Naive B cell (primary cell): ENCODE results near the gene ESPN. TPM values are rescaled to one million over a fixed set of nuclear protein-coding genes. Genes with fewer than 3 reads are reported as not detected.
"Not testable (repeated sequence)": the region's sequence is repeated elsewhere in the genome, so short reads cannot be mapped to it uniquely, and the experiment has no call there.

Experiments used
- ATAC-seq, 2 donors: fragments of 150-1000 bp; cut with Tn5 transposase; 2 replicates each; pipeline ENCODE4 v1.10.0; 2021; ENCODE audit warnings: low read depth in 2 of 2, mild to moderate bottlenecking in 2 of 2, moderate library complexity in 2 of 2
- DNase-seq: peaks from one replicate; pipeline ENCODE4 v3.0.0; 2022
- H3K27ac Mint-ChIP-seq, 6 donors: one replicate each; pipeline ENCODE4 v1.8.0; 2020 to 2022; ENCODE audit warnings: mild to moderate bottlenecking in 6 of 6, mixed read lengths in 6 of 6, moderate library complexity in 5 of 6, inconsistent platforms in 2 of 6
- H3K27me3 Mint-ChIP-seq, 3 donors: one replicate each; pipeline ENCODE4 v1.8.0; 2021 to 2022; ENCODE audit warnings: mixed read lengths in 3 of 3, mild to moderate bottlenecking in 1 of 3
- H3K36me3 Mint-ChIP-seq, 2 donors: one replicate each; pipeline ENCODE4 v1.8.0; 2020 to 2022; ENCODE audit warnings: mixed read lengths in 2 of 2, inconsistent platforms in 1 of 2, mild to moderate bottlenecking in 1 of 2
- H3K4me1 Mint-ChIP-seq, 3 donors: one replicate each; pipeline ENCODE4 v1.8.0; 2020 to 2022; ENCODE audit warnings: mixed read lengths in 3 of 3, inconsistent platforms in 1 of 3, mild to moderate bottlenecking in 1 of 3, moderate library complexity in 1 of 3
- H3K4me3 Mint-ChIP-seq, 8 donors: one replicate each; pipeline ENCODE4 v1.8.0; 2020 to 2022; ENCODE audit warnings: mild to moderate bottlenecking in 8 of 8, mixed read lengths in 8 of 8, moderate library complexity in 8 of 8, inconsistent platforms in 2 of 8
- H3K9me3 Mint-ChIP-seq, 7 donors: one replicate each; pipeline ENCODE4 v1.8.0; 2020 to 2022; ENCODE audit warnings: mixed read lengths in 7 of 7, mild to moderate bottlenecking in 5 of 7, inconsistent platforms in 2 of 7, moderate library complexity in 1 of 7
- polyA plus RNA-seq, 6 donors: library from polyadenylated mRNA; unstranded; fragments of 300-500 nt; fragmentation: Illumina TruSeq; gene quantifications; one replicate each; pipeline ENCODE4 v1.2.3, GENCODE V29; 2021; ENCODE audit warnings: low read depth in 6 of 6

The ESPN gene
- polyA plus RNA-seq, 6 donors from 2014 or later, result not detected

DNA sequence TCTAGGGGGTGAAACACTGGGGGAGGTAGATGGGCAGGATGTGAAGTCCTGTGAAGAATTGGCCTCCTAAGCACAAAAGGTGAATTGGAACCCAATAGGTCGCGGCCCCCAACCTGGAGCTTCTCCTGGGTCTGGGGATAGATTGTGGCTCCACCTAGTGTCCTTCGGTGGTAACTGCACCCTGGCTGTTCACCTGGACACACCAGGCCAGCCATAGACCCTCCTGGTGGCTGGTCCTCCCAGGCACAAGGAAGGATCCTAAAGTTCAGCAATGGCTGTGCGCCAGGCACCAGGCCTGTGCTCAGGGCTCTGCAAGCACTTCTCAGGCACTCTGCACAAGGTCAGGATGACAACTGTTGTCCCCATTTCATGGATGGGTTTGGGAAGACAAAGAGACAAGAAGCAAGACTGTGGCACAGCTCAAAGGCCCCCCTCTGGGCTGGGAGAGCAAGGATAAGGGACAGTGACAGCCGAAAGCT, 13.5 kb downstream of the ESPN start:
- peaks cover 15 to 69% (median 55%) of the 10 kb centered on the region in 3 donors for H3K27me3 Mint-ChIP-seq
- no peaks in the 10 kb centered on the region for H3K36me3 Mint-ChIP-seq
- H3K27ac Mint-ChIP-seq, result no peak overlapping the region
- peaks cover 7 to 17% (median 13%) of the 10 kb centered on the region in 3 donors for H3K4me1 Mint-ChIP-seq
- ATAC-seq (peak; percentile 60 to 61), DNase-seq (peak; percentile 61)
- peak overlapping the region in 3 of 8 donors; percentile 29 to 40 (median 39) for H3K4me3 Mint-ChIP-seq
- peaks cover 0 to 3% (median 0%) of the 10 kb centered on the region in 7 donors for H3K9me3 Mint-ChIP-seq

DNA sequence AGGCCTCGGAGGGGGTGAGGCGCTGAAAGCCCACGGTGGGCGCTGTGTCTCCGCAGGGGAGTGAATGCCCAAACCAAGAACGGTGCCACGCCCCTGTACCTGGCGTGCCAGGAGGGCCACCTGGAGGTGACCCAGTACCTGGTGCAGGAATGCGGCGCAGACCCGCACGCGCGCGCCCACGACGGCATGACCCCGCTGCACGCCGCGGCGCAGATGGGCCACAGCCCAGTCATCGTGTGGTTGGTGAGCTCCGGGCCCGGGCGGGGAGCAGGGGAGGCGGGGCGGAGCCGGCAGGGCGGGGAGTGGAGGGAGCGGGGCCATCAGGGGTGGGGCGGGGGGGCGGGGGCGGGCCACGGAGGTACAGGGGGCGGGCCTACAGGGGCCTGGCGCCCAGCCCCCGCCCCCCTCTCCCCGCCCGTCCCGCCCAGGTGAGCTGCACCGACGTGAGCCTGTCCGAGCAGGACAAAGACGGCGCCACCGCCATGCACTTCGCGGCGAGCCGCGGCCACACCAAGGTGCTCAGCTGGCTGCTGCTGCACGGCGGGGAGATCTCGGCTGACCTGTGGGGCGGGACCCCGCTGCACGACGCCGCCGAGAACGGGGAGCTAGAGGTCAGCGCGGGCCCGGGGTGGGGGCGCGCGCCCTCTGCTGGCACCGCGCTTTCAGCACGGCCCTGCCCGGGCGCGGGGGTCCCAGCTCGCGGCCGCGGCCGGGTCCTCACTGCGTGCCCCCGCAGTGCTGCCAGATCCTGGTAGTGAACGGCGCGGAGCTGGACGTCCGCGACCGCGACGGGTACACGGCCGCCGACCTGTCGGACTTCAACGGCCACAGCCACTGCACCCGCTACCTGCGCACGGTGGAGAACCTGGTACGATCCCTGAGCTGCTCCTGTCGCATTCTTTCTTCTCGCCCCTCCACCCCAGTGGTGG, 15.9 kb downstream of the ESPN start:
- Mint-ChIP-seq H3K36me3 (no peaks in the 10 kb centered on the region), H3K4me1 (peaks cover 7 to 17% (median 13%) of the 10 kb centered on the region in 3 donors), H3K27ac (no peak overlapping the region), H3K27me3 (peaks cover 16 to 75% (median 53%) of the 10 kb centered on the region in 3 donors), H3K4me3 (peak overlapping the region in 6 of 8 donors; percentile 32 to 78 (median 54)), H3K9me3 (peaks cover 0 to 3% (median 0%) of the 10 kb centered on the region in 7 donors)
- DNase-seq (peak; percentile 37), ATAC-seq (peak; percentile 71 to 78)

DNA sequence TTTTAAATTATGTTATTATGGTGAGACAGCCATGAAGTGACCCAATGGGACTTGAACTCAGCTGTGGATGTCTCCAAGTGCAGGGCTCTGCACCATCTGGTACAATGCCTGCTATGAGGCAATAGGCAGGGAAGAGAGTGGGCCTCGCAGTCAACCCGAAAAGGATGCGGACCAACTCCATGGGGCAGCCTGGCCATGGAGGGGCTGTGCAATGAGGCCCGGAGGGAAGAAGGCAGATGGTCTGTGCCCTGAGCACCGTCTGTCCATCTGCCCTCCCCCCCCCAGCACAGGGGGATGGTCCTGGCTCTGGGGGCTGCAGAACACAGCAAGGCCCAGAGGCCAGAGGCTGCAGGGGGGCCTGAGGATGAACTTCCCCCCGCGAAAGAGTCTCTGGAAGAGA, 17.0 kb downstream of the ESPN start:
- DNase-seq (no peak), ATAC-seq (no peak)
- H3K27me3 Mint-ChIP-seq, result peaks cover 20 to 81% (median 57%) of the 10 kb centered on the region in 3 donors
- no peaks in the 10 kb centered on the region for H3K36me3 Mint-ChIP-seq
- no peak overlapping the region for H3K27ac Mint-ChIP-seq
- H3K9me3 Mint-ChIP-seq, result peaks cover 0 to 3% (median 0%) of the 10 kb centered on the region in 7 donors
- H3K4me1 Mint-ChIP-seq, result peaks cover 7 to 21% (median 13%) of the 10 kb centered on the region in 3 donors
- peak overlapping the region in 4 of 8 donors; percentile 35 to 56 (median 46) for H3K4me3 Mint-ChIP-seq

DNA sequence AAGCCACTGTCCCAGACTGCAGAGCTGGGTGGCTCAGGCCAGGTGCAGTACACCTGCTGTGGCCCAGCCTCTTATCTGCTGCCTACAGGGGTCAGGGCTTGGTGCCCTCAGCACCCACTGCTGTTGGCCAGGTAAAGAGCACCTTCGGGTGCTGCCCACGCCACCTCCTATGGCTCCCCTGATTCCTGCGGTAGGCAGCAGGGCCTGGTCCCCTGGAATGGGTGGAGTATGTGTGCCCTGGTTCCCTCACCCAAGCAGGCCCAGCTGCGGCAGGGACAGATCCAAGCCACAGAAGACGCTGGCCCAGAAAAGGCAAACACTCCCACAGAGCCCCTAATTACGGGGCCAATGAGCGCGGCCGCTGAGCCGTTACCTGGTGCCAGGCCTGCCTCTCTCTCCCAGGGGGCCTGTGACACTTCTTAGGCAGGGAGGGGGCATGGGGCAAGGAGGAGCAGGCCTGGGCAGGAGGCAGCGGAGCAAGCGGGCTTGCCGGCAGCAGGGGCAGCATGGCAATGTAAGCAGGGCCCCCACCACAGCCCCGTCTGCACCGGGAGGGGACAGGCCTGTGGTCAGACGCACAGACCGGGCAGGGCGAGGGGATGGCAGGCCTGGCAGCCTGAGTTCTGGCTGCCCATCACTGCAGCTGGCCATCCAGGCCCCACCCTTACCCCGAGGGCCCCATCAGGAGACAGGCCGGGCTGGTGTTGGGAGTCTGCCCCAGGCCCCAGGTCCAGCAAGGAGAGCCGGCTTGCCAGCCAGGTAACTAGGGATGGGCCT, 19.0 kb downstream of the ESPN start:
- DNase-seq (no peak), ATAC-seq (no peak)
- no peak overlapping the region for H3K4me3 Mint-ChIP-seq
- H3K4me1 Mint-ChIP-seq, result peaks cover 5 to 23% (median 7%) of the 10 kb centered on the region in 3 donors
- peaks cover 0 to 3% (median 0%) of the 10 kb centered on the region in 7 donors for H3K9me3 Mint-ChIP-seq
- H3K27ac Mint-ChIP-seq, result no peak overlapping the region
- H3K36me3 Mint-ChIP-seq, result no peaks in the 10 kb centered on the region
- peaks cover 15 to 72% (median 46%) of the 10 kb centered on the region in 3 donors for H3K27me3 Mint-ChIP-seq

DNA sequence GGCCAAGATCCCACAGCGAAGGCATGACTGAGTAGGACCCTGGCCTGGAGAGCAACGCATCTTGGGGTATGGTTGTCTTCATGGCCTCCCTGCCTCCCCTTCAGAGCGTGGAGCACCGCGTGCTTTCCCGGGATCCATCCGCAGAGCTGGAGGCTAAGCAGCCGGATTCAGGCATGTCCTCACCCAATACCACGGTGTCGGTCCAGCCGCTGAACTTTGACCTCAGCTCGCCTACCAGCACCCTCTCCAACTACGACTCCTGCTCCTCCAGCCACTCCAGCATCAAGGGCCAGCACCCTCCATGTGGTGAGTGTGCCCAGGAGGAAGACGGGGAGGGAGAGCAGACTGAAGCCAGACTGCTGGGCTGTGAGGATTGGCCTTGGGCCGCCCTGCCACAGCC, 19.8 kb downstream of the ESPN start:
- peaks cover 7 to 26% (median 8%) of the 10 kb centered on the region in 3 donors for H3K4me1 Mint-ChIP-seq
- H3K4me3 Mint-ChIP-seq, result peak overlapping the region in 1 of 8 donors; percentile 35
- H3K36me3 Mint-ChIP-seq, result no peaks in the 10 kb centered on the region
- DNase-seq (no peak), ATAC-seq (no peak)
- peaks cover 14 to 74% (median 46%) of the 10 kb centered on the region in 3 donors for H3K27me3 Mint-ChIP-seq
- no peak overlapping the region for H3K27ac Mint-ChIP-seq
- H3K9me3 Mint-ChIP-seq, result peaks cover 0 to 1% (median 0%) of the 10 kb centered on the region in 7 donors

DNA sequence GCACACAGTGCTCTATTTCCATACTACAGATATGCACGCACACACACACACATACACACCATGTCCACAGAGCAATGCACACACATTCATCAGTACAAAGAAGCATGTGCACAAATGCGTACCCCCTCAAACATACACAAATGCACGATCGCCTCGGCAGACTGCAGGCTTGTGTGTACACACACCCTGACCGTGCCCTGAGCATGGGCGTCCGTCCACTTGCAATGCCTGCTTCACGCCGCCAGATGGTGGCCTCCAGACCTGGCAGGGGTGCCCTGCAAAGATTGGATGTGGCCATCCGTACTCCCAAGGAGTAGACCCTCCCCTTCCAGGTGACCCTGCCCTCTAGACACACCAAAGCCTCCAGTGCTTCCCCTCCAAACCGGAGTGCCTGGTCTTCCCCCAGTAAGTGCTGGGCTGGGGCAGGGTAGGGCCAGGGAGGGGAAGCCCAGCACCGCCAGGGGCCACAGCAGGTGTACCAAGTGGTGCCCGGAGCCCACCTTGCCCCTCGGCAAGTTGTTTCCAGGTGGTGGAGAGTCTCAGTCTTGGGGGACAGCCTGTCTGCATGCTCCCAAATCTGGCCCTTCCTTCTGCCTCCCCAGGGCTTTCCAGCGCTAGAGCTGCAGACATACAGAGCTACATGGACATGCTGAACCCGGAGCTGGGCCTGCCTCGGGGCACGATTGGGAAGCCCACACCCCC, 20.6 kb downstream of the ESPN start:
- Mint-ChIP-seq H3K27me3 (peaks cover 19 to 76% (median 49%) of the 10 kb centered on the region in 3 donors), H3K36me3 (no peaks in the 10 kb centered on the region), H3K4me1 (peaks cover 7 to 29% (median 9%) of the 10 kb centered on the region in 3 donors), H3K9me3 (no peaks in the 10 kb centered on the region), H3K27ac (no peak overlapping the region), H3K4me3 (no peak overlapping the region)
- ATAC-seq (no peak), DNase-seq (no peak)

DNA sequence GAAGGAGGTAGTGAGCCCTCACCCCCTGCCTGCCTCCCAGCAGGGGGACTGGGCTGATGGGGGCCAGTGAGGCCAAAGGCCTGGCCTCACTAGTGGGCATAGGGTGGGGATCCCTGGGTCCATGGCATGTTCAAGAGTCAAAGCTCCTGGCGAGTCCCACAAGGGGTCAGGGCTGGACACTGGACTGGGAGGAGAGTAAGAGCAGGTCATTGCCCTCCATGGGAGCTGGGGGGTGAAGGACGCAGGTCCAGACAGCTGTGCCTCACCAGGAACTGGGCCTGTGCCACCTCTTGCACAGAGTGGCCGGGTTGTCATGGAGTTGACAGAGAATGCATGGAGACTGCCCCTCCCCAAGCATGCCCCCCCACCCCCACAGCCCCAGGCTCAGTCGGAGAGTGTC, 21.4 kb downstream of the ESPN start:
- not testable (repeated sequence) for H3K27ac Mint-ChIP-seq, DNase-seq, H3K9me3 Mint-ChIP-seq, H3K36me3 Mint-ChIP-seq, ATAC-seq
- Mint-ChIP-seq H3K4me1 (peaks cover 7 to 27% (median 9%) of the 10 kb centered on the region in 3 donors), H3K4me3 (peak overlapping the region in 2 of 8 donors; percentile 68 to 73), H3K27me3 (peaks cover 24 to 81% (median 55%) of the 10 kb centered on the region in 3 donors)

DNA sequence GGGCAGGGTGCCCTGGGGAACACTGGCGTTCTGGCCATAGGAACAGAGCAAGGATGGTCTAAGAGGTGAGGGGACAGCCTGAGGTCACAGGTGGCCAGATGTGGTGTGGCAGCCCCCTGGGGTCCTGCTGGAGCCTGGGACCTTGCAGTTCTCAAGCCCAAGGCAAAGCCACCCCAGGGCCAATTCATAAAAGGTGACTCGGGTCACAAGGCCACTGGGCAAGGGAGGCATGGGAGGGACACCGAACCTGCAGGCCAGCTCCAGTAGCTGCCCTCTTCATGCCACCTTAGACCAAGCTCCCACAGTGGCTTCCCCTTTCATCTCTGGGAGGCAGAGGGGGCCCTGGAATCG, 22.1 kb downstream of the ESPN start:
- H3K9me3 Mint-ChIP-seq, result no peaks in the 10 kb centered on the region
- no peak overlapping the region for H3K27ac Mint-ChIP-seq
- peak overlapping the region in 4 of 8 donors; percentile 25 to 75 (median 60) for H3K4me3 Mint-ChIP-seq
- peaks cover 7 to 23% (median 9%) of the 10 kb centered on the region in 3 donors for H3K4me1 Mint-ChIP-seq
- H3K27me3 Mint-ChIP-seq, result peaks cover 25 to 81% (median 50%) of the 10 kb centered on the region in 3 donors
- H3K36me3 Mint-ChIP-seq, result no peaks in the 10 kb centered on the region
- DNase-seq (no peak), ATAC-seq (no peak)

DNA sequence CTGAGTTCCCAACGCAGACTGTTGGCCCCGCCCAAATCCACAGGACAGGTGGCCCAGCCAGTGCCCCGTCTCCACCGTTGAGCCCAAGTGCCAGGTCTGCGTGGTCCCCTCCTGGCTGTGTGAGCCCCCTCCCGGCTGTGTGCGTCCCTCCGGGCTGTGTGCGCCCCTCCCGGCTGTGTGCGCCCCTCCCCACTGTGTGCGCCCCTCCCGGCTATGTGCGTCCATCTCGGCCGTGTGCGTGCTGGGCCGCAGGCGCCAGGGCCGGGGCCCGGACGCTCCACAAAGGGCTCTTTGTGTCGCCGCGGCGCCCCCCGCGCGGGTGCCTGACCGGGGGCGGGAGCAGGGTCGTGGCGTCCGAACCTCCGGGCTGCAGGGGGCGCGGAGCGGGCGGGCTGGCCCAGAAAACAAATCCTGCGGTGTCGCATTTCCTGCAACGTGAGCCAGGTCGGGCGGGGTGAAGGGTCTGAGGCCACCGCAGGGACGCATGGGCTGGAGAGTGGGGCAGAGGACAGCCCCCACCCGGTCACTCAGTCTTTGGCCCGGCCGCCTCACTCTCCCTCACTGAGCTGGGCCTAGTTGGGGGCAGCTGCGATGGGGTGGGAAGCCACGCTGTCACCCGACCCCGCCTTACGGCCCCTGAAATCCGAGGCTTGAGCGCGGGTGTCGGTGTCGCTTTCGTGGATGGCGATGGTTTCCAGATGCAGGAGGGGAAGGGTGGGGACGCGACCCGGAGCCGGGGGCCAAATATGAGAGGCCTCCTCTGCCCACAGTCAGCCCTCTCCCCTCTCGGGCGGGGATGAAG, 22.6 kb downstream of the ESPN start:
- ATAC-seq, result peak; percentile 13 to 18
- no peak for DNase-seq
- no peak overlapping the region for H3K27ac Mint-ChIP-seq

DNA sequence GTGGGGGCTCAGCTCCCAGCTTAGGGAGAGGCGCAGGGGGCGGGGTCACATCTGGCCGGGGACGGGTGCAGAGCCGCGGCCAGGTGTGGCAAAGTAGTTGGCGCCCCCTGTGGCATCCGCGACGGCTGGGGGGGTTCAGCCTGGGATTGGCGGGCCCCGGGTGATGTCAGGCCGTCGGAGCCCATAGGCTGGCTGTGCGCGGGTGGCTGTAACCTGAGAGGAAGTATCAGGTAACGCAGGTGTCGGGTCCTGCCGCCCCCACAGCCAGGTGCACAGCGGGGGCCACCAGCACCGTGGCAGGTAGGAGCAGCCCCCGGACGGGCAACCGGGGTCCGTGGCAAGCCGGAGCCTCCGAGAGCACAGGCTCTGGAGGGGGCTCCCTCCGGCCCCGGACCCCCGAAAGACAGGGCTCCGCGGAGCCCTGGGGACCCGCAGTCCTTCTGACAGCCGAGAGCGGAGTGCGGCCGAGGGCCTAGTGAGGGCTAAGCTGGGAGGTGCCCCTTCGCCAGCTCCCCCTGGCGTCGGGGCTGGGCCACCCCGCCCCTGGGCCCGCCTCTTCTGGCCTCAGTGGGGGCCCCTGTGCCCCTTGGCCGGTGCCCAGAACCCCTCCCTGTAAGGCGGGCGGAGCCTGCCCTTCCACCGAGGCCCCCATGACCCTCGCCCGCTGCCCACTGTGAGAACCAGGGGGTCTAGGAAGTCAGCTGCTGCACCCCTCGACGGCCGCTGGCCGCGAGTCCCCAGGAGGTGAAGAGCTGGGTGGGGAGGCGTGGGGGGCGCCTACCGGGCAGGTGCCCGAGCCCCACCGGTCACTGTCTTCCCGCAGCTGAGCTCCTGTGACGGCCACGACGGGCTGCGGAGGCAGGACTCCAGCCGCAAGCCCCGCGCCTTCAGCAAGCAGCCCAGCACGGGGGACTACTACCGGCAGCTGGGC, 23.5 kb downstream of the ESPN start:
- H3K4me1 Mint-ChIP-seq, result peaks cover 7 to 23% (median 10%) of the 10 kb centered on the region in 3 donors
- H3K27me3 Mint-ChIP-seq, result peaks cover 25 to 83% (median 52%) of the 10 kb centered on the region in 3 donors
- DNase-seq (no peak), ATAC-seq (peak; percentile 65 to 73)
- H3K9me3 Mint-ChIP-seq, result no peaks in the 10 kb centered on the region
- H3K36me3 Mint-ChIP-seq, result peaks cover 0 to 2% of the 10 kb centered on the region in 2 donors
- peak overlapping the region in 6 of 8 donors; percentile 49 to 77 (median 60) for H3K4me3 Mint-ChIP-seq
- no peak overlapping the region for H3K27ac Mint-ChIP-seq

More for the DNA sequence above, 22.6 kb downstream of the ESPN start:
- H3K36me3 Mint-ChIP-seq, result no peaks in the 10 kb centered on the region
- peaks cover 7 to 23% (median 9%) of the 10 kb centered on the region in 3 donors for H3K4me1 Mint-ChIP-seq
- H3K9me3 Mint-ChIP-seq, result no peaks in the 10 kb centered on the region
- peak overlapping the region in 7 of 8 donors; percentile 20 to 77 (median 53) for H3K4me3 Mint-ChIP-seq
- H3K27me3 Mint-ChIP-seq, result peaks cover 25 to 78% (median 47%) of the 10 kb centered on the region in 3 donors
